Loucy (cell line): ENCODE data around the gene SLC39A5.
"Not testable (repeated sequence)": the region's sequence is repeated elsewhere in the genome, so short reads cannot be mapped to it uniquely, and the experiment has no call there.

ENCODE experiments used
- H2AFZ ChIP-seq: fragments of 200-600 bp; sonication (generic); 2 replicates; pipeline ENCODE4 v1.6.0; 2016; ENCODE audit warnings: antibody characterized with exemption, mild to moderate bottlenecking, low read length, moderate library complexity
- H3F3A ChIP-seq: fragments of 200-600 bp; 2 replicates; pipeline ENCODE4 v1.6.0; 2016; ENCODE audit warnings: antibody characterized with exemption, low read depth, mild to moderate bottlenecking
- H3K27me3 ChIP-seq: fragments of 200-600 bp; sonication (generic); 2 replicates; pipeline ENCODE4 v1.6.1; 2014; ENCODE audit warnings: low read length, mild to moderate bottlenecking; ENCODE audit not compliant: insufficient read depth, poor library complexity, severe bottlenecking
- H3K36me3 ChIP-seq: fragments of 200-600 bp; sonication (generic); 2 replicates; pipeline ENCODE4 v1.6.1; 2016; ENCODE audit warnings: low read length; ENCODE audit not compliant: insufficient read depth
- H3K4me1 ChIP-seq: fragments of 200-600 bp; sonication (generic); 2 replicates; pipeline ENCODE4 v1.5.1; 2014; ENCODE audit warnings: low read length, mild to moderate bottlenecking; ENCODE audit not compliant: insufficient read depth, poor library complexity, severe bottlenecking
- H3K4me2 ChIP-seq: fragments of 200-600 bp; sonication (generic); 2 replicates; pipeline ENCODE4 v1.6.0; 2014; ENCODE audit warnings: antibody characterized with exemption, low read length, low read depth, mild to moderate bottlenecking; ENCODE audit not compliant: poor library complexity, severe bottlenecking
- H3K4me3 ChIP-seq: fragments of 200-600 bp; sonication (generic); 2 replicates; pipeline ENCODE4 v1.5.1; 2014; ENCODE audit warnings: low read length, mild to moderate bottlenecking, mixed read lengths; ENCODE audit not compliant: poor library complexity, severe bottlenecking
- H3K79me2 ChIP-seq: fragments of 200-600 bp; sonication (generic); 2 replicates; pipeline ENCODE4 v1.6.1; 2014; ENCODE audit warnings: low read length; ENCODE audit not compliant: insufficient read depth
- H3K9ac ChIP-seq: fragments of 200-600 bp; sonication (generic); 2 replicates; pipeline ENCODE4 v1.6.0; 2014; ENCODE audit warnings: mild to moderate bottlenecking, low read depth, low read length, moderate library complexity; ENCODE audit not compliant: poor library complexity, severe bottlenecking
- H3K9me2 ChIP-seq: fragments of 200-600 bp; sonication (generic); replicated peaks from 2 replicates; pipeline ENCODE4 v1.6.1; 2016; ENCODE audit warnings: low read depth, low read length, mixed read lengths
- H3K9me3 ChIP-seq: fragments of 200-600 bp; sonication (generic); 2 replicates; pipeline ENCODE4 v1.6.1; 2014; ENCODE audit warnings: mild to moderate bottlenecking, antibody characterized with exemption, low read length, low read depth; ENCODE audit not compliant: insufficient read depth
- H4K20me1 ChIP-seq: fragments of 200-600 bp; sonication (generic); 2 replicates; pipeline ENCODE4 v1.6.0; 2014; ENCODE audit warnings: antibody characterized with exemption, low read length, mild to moderate bottlenecking; ENCODE audit not compliant: insufficient read depth, poor library complexity, severe bottlenecking
- EZH2phosphoT487 ChIP-seq: fragments of 200-600 bp; IDR thresholded peaks from 2 replicates; pipeline ENCODE4 v1.6.1; 2018; ENCODE audit warnings: antibody characterized with exemption, mild to moderate bottlenecking, moderate library complexity, borderline replicate concordance
- TF ChIP-seq, protein P1 (sequence below): fragments of 200-600 bp; sonication (generic); conservative IDR thresholded peaks from 2 replicates; pipeline ENCODE4 v1.5.1; 2014; ENCODE audit warnings: mild to moderate bottlenecking, antibody characterized with exemption, low read length

SLC39A5 gene

GRCh38 chr12:56282030-56282429 is 52.2 kb downstream of the SLC39A5 start:
- H3K4me1 ChIP-seq, result no peaks in the 10 kb centered on the region
- no peaks in the 10 kb centered on the region for H3K27me3 ChIP-seq
- H3K4me2 ChIP-seq, result no peak overlapping the region
- no peaks in the 10 kb centered on the region for H3F3A ChIP-seq
- H3K9ac ChIP-seq, result no peak overlapping the region
- peaks cover 76% of the 10 kb centered on the region; the same call in 1 of the 2 replicates for H3K36me3 ChIP-seq
- H4K20me1 ChIP-seq, result no peaks in the 10 kb centered on the region
- H2AFZ ChIP-seq, result no peak overlapping the region
- H3K4me3 ChIP-seq, result no peak overlapping the region
- no peaks in the 10 kb centered on the region for H3K9me2 ChIP-seq
- H3K9me3 ChIP-seq, result no peaks in the 10 kb centered on the region
- no peaks in the 10 kb centered on the region for H3K79me2 ChIP-seq
- TF ChIP-seq, protein P1, sequence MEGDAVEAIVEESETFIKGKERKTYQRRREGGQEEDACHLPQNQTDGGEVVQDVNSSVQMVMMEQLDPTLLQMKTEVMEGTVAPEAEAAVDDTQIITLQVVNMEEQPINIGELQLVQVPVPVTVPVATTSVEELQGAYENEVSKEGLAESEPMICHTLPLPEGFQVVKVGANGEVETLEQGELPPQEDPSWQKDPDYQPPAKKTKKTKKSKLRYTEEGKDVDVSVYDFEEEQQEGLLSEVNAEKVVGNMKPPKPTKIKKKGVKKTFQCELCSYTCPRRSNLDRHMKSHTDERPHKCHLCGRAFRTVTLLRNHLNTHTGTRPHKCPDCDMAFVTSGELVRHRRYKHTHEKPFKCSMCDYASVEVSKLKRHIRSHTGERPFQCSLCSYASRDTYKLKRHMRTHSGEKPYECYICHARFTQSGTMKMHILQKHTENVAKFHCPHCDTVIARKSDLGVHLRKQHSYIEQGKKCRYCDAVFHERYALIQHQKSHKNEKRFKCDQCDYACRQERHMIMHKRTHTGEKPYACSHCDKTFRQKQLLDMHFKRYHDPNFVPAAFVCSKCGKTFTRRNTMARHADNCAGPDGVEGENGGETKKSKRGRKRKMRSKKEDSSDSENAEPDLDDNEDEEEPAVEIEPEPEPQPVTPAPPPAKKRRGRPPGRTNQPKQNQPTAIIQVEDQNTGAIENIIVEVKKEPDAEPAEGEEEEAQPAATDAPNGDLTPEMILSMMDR, result no peak
- TF ChIP-seq EZH2phosphoT487, result no peak

DNA sequence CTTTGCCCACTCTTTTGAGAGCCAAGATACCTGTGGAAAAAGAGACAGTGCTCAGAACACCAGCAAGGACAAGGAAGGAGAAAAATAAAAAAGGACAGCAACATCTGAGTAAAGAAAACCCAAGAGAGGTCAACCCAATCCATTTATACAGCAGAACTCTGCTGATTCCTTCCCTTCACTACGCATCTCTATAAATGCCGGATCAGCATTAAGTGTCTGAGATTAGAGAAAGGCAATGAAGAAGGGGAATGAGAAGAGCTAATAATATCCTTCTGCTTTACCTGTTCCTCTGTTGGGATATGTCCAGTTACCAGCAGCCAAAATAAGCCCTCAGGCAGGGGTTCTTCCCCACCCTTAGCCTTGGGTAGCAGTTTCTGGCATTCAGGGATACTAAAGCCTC is 52.7 kb downstream of the SLC39A5 start:
- no peaks in the 10 kb centered on the region for H3K4me1 ChIP-seq
- no peaks in the 10 kb centered on the region for H4K20me1 ChIP-seq
- peaks cover 1% of the 10 kb centered on the region for H3K79me2 ChIP-seq
- TF ChIP-seq, protein P1, result no peak
- no peak for TF ChIP-seq EZH2phosphoT487
- H3K27me3 ChIP-seq, result no peaks in the 10 kb centered on the region
- H3F3A ChIP-seq, result no peaks in the 10 kb centered on the region
- no peak overlapping the region for H3K9ac ChIP-seq
- H3K4me2 ChIP-seq, result no peak overlapping the region
- no peak overlapping the region for H3K4me3 ChIP-seq
- H3K36me3 ChIP-seq, result peaks cover 73% of the 10 kb centered on the region; the same call in 1 of the 2 replicates
- H3K9me2 ChIP-seq, result no peaks in the 10 kb centered on the region
- H2AFZ ChIP-seq, result no peak overlapping the region
- H3K9me3 ChIP-seq, result no peaks in the 10 kb centered on the region

GRCh38 chr12:56284263-56284662 is 54.4 kb downstream of the SLC39A5 start:
- H3K9me2 ChIP-seq, H2AFZ ChIP-seq, H3K4me3 ChIP-seq, H3K4me2 ChIP-seq, H3F3A ChIP-seq, H4K20me1 ChIP-seq, H3K27me3 ChIP-seq, H3K9ac ChIP-seq, H3K4me1 ChIP-seq, H3K9me3 ChIP-seq: not testable (repeated sequence)
- Histone ChIP-seq H3K79me2 (peaks cover 17% of the 10 kb centered on the region), H3K36me3 (peaks cover 58% of the 10 kb centered on the region; the same call in 1 of the 2 replicates)

DNA sequence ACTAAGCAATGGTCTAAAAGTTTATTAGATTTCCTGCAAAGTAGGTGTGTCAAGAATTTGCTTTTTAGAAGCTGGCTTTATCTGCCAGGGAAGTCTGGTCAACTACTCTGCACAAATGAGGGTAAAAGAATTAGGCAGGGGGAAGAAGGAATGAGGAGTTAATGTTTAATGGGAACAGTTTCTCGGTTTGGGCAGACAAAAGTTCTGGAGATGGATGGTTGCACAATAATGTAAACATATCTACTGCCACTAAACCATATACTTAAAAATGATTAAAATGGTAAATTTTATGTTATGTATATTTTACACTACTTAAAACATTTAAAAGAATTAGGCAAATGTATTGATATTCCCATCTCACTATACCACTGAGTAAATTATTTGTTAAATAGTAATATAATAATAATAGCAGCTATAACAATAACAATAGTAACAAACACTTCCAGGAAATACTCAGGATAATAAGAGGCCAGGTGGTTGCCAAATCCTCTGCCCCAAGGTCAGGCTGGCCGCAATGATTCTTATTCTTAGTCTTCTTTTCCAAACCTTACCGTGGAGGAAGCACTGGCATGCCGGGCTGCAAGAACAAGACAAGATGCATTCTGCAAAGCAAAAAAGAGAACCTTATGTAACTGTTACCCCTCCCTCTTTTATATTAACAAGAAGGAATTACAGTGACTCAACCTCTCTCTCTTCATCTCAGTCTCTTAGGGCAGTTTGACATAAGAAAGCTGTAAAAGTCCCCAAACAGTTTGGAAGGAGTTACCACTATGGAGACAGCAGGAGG is 56.4 kb downstream of the SLC39A5 start:
- TF ChIP-seq, protein P1, result no peak
- TF ChIP-seq EZH2phosphoT487, result no peak
- Histone ChIP-seq H3K27me3 (no peaks in the 10 kb centered on the region), H3K4me3 (no peak overlapping the region), H3K4me2 (no peak overlapping the region), H3K9ac (no peak overlapping the region), H3K36me3 (peaks cover 55% of the 10 kb centered on the region; the same call in 1 of the 2 replicates), H4K20me1 (peaks cover 9% of the 10 kb centered on the region), H3F3A (no peaks in the 10 kb centered on the region), H3K9me3 (no peaks in the 10 kb centered on the region), H3K79me2 (peaks cover 28% of the 10 kb centered on the region), H3K9me2 (no peaks in the 10 kb centered on the region), H2AFZ (no peak overlapping the region), H3K4me1 (peaks cover 7% of the 10 kb centered on the region)
